Measurements from ENCODE around the gene GNPTG.

Gene GNPTG

GRCh38 chr16:1333854-1334700 lies 17.7 kb upstream of the GNPTG start:
- DNase-seq: no peak

- no peak for DNase-seq
Observed at GRCh38 chr16:1334739-1335138, 17.0 kb upstream of the GNPTG start.

- no peak for DNase-seq
Observed at GRCh38 chr16:1335211-1335971, 16.3 kb upstream of the GNPTG start.

- no peak for DNase-seq
Observed at GRCh38 chr16:1335996-1336395, 15.7 kb upstream of the GNPTG start.

- no peak for DNase-seq
Observed at GRCh38 chr16:1336619-1337018, 15.1 kb upstream of the GNPTG start.

- DNase-seq: no peak
Observed at GRCh38 chr16:1337486-1337885, 14.2 kb upstream of the GNPTG start.

- no peak for DNase-seq
Observed at GRCh38 chr16:1338119-1338730, 13.5 kb upstream of the GNPTG start.

- DNase-seq: no peak
Observed at GRCh38 chr16:1338855-1339675, 12.7 kb upstream of the GNPTG start.

GRCh38 chr16:1340730-1341494 lies 10.8 kb upstream of the GNPTG start:
- no peak for DNase-seq

GRCh38 chr16:1341495-1342420 lies 10.0 kb upstream of the GNPTG start:
- no peak for DNase-seq

GRCh38 chr16:1342526-1343427 lies 9.0 kb upstream of the GNPTG start:
- peak; percentile 92 for DNase-seq

GRCh38 chr16:1343428-1344242 lies 8.1 kb upstream of the GNPTG start:
- DNase-seq: no peak

- DNase-seq: no peak
Observed at GRCh38 chr16:1344499-1344898, 7.2 kb upstream of the GNPTG start.

- DNase-seq: no peak
Observed at GRCh38 chr16:1345087-1345486, 6.6 kb upstream of the GNPTG start.

- DNase-seq: no peak
Observed at GRCh38 chr16:1345651-1346421, 5.9 kb upstream of the GNPTG start.

GRCh38 chr16:1346422-1347285 lies 5.1 kb upstream of the GNPTG start:
- no peak for DNase-seq

GRCh38 chr16:1347286-1347855 lies 4.4 kb upstream of the GNPTG start:
- no peak for DNase-seq
